Measurements from ENCODE around the gene GLDC. TPM values are rescaled to one million over a fixed set of nuclear protein-coding genes. Genes with fewer than 3 reads are reported as not detected.

The GLDC gene
- total RNA-seq, 1 donor from 2014 or later, result 10.3 TPM

GRCh38 chr9:6610073-6610472 lies 35.5 kb downstream of the GLDC start:
- no peaks in the 10 kb centered on the region for H3K27me3 ChIP-seq (ENCODE audit: control insufficient read depth, insufficient read depth, low read length)
- no peak for DNase-seq (ENCODE audit: low read depth)
- no peak for TF ChIP-seq CTCF (IDR thresholded peaks at IDR 0.05; ENCODE audit: insufficient read depth, low read length, poor library complexity, severe bottlenecking)
- no peak overlapping the region for H3K4me3 ChIP-seq (ENCODE audit: low read depth, low read length)
- no peaks in the 10 kb centered on the region for H3K36me3 ChIP-seq (ENCODE audit: control insufficient read depth, insufficient read depth, low read length)

GRCh38 chr9:6609497-6610016 lies 36.0 kb downstream of the GLDC start:
- no peak for TF ChIP-seq CTCF (IDR thresholded peaks at IDR 0.05; ENCODE audit: insufficient read depth, low read length, poor library complexity, severe bottlenecking)
- Histone ChIP-seq H3K36me3 (ENCODE audit: control insufficient read depth, insufficient read depth, low read length) (no peaks in the 10 kb centered on the region), H3K27me3 (ENCODE audit: control insufficient read depth, insufficient read depth, low read length) (no peaks in the 10 kb centered on the region), H3K4me3 (ENCODE audit: low read depth, low read length) (no peak overlapping the region)
- no peak for DNase-seq (ENCODE audit: low read depth)

GRCh38 chr9:6605202-6605601 lies 40.3 kb downstream of the GLDC start:
- H3K36me3 ChIP-seq (ENCODE audit: control insufficient read depth, insufficient read depth, low read length), result no peaks in the 10 kb centered on the region
- no peak overlapping the region for H3K4me3 ChIP-seq (ENCODE audit: low read depth, low read length)
- TF ChIP-seq CTCF (IDR thresholded peaks at IDR 0.05; ENCODE audit: insufficient read depth, low read length, poor library complexity, severe bottlenecking), result no peak
- H3K27me3 ChIP-seq (ENCODE audit: control insufficient read depth, insufficient read depth, low read length), result no peaks in the 10 kb centered on the region
- DNase-seq (ENCODE audit: low read depth), result no peak

- no peak for DNase-seq (ENCODE audit: low read depth)
- H3K36me3 ChIP-seq (ENCODE audit: control insufficient read depth, insufficient read depth, low read length), result no peaks in the 10 kb centered on the region
- no peak for TF ChIP-seq CTCF (IDR thresholded peaks at IDR 0.05; ENCODE audit: insufficient read depth, low read length, poor library complexity, severe bottlenecking)
- no peaks in the 10 kb centered on the region for H3K27me3 ChIP-seq (ENCODE audit: control insufficient read depth, insufficient read depth, low read length)
- no peak overlapping the region for H3K4me3 ChIP-seq (ENCODE audit: low read depth, low read length)
Observed at GRCh38 chr9:6600426-6600825, 45.1 kb downstream of the GLDC start.

- no peak overlapping the region for H3K4me3 ChIP-seq (ENCODE audit: low read depth, low read length)
- H3K36me3 ChIP-seq (ENCODE audit: control insufficient read depth, insufficient read depth, low read length), result no peaks in the 10 kb centered on the region
- no peaks in the 10 kb centered on the region for H3K27me3 ChIP-seq (ENCODE audit: control insufficient read depth, insufficient read depth, low read length)
- no peak for TF ChIP-seq CTCF (IDR thresholded peaks at IDR 0.05; ENCODE audit: insufficient read depth, low read length, poor library complexity, severe bottlenecking)
- DNase-seq (ENCODE audit: low read depth), result no peak
Observed at GRCh38 chr9:6600006-6600405, 45.5 kb downstream of the GLDC start.

GRCh38 chr9:6598249-6598725 lies 47.2 kb downstream of the GLDC start:
- Histone ChIP-seq H3K36me3 (ENCODE audit: control insufficient read depth, insufficient read depth, low read length) (no peaks in the 10 kb centered on the region), H3K27me3 (ENCODE audit: control insufficient read depth, insufficient read depth, low read length) (no peaks in the 10 kb centered on the region), H3K4me3 (ENCODE audit: low read depth, low read length) (no peak overlapping the region)
- no peak for TF ChIP-seq CTCF (IDR thresholded peaks at IDR 0.05; ENCODE audit: insufficient read depth, low read length, poor library complexity, severe bottlenecking)
- no peak for DNase-seq (ENCODE audit: low read depth)
